ENCODE measurements around the gene NEURL1. TPM values are rescaled to one million over a fixed set of nuclear protein-coding genes. Genes with fewer than 3 reads are reported as not detected.
"Not testable (repeated sequence)": the region's sequence is repeated elsewhere in the genome, so short reads cannot be mapped to it uniquely, and the experiment has no call there.

NEURL1 gene
- total RNA-seq, 1 experiment from 2014 or later = 5.4 TPM

DNA sequence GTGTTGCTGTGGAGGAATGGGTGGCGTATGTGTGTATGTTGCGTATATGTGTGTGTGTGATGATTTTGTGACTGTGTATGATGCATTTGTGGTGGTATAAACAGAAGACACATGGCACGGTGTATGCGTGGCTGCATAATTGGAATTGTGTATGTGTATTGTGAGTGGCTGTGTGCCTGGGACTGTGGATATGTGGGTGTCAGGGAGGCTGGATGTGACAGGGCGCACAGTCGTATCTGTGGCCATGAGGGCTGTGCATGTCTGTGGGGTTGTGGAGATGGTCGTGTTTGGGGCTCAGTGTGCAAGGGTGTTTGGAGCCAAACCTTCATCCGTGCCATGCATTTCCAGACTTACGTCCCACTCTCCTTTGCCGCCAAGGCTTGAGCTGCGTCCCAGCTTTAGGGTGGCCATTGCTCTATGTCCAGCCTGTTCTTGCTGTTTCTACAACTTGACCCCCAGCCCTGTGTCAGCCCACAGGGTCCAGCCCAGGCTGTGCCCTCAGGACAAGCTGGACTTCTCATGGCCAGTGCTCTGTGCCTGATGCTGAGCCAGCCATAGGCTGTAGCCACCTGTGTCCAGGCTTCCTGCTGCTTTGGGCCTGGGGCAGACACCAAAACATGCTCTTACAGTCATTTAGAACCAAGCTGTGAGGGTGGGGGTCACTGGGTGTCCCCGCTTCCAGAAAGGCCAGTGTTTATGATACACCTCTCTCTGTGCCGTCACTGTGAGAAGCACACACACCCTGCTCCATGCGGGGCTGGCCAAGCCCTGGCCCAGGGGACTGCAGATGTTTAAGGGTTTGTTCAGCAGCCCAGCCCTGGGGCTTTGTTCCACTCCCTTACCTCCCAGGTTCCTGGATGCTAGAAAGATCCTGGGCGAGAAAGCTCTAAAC lies 127.6 kb downstream of the NEURL1 start:
- no peak for DNase-seq (ENCODE audit: low spot score)

DNA sequence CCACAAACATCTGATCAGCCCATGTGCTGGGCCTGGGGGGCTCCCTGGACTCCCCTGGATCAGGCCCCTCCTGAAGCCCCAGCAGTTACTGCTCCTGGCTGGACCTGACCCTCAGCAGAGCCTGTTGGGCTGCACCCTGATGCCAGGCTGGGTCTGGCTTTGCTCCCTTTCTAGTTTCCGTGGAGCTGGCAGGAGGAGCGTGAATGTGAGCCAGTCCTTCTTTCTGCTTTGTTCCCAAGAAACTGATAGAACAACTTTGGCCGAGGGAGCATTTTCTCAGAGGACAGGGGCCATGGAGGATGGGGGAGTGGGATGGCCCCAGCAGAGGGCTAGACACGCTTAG lies 128.2 kb downstream of the NEURL1 start:
- no peak for DNase-seq (ENCODE audit: low spot score)

DNA sequence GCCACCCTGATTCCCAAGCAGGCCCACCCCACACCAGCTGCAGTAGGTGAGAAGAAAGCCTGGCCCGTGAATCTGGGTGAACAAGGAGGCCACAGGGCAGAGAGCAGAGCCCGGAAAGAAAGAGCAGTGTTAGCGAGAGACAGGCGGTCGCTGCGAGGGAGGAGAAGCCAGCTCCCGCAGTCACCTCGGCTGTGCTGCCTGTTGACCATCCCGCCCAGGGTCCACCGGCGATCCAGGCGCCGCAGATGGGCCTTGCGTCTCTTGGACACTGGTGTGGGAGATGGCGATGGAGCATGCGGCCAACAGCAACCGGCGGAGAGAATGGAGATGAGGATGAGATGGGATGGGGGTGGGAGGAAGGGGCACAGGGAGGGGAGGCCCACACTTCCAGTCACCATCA lies 128.8 kb downstream of the NEURL1 start:
- no peak for DNase-seq (ENCODE audit: low spot score)

- no peak for DNase-seq (ENCODE audit: low spot score)
These were observed 129.6 kb downstream of the NEURL1 start for GRCh38 chr10:103622935-103623574.

GRCh38 chr10:103626178-103626577 lies 132.7 kb downstream of the NEURL1 start:
- DNase-seq (ENCODE audit: low spot score) = no peak

GRCh38 chr10:103627111-103627892 lies 133.8 kb downstream of the NEURL1 start:
- no peak for DNase-seq (ENCODE audit: low spot score)

DNA sequence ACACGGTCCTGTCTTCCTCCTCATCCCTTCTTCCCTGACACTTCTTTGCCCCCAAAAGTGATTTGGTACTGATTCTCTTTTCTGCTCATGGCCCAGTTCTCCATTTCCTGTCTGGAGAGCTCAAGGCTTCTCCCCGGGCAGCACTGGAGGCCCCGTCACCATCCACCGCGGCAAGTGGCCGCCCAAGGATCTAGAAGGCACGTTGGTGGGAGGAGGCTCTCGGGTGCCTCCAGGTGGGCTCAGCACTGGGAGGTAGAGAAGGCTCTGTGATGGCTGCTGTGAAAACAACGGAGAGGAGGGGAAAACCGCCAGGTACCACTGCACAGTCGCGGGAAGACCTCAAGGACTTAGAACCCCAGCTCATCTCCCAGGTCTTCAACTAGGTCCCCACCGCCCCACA lies 134.4 kb downstream of the NEURL1 start:
- no peak for DNase-seq (ENCODE audit: low spot score)

GRCh38 chr10:103629581-103629980 lies 136.1 kb downstream of the NEURL1 start:
- DNase-seq (ENCODE audit: low spot score) = no peak

GRCh38 chr10:103630156-103630555 lies 136.7 kb downstream of the NEURL1 start:
- DNase-seq (ENCODE audit: low spot score) = no peak

DNA sequence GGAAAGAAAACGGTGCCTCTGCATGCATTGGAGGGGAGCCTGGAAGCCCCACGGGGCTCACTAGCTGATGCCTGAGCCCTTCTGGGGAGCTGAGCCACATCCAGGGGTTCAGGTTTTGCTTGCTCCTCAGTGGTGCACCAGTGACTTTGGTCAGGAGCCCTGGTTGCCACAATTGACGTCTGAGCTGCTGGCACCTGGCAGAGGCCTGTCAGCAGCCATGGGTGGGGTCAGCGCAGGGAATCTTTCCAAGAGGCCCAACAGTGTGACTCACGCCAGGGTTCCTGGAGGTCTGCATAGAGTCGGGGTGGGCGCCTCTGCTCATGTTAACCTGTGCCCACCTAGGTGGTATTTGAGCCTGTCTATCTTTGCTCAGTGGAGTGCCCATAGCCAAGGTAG lies 138.7 kb downstream of the NEURL1 start:
- DNase-seq (ENCODE audit: low spot score) = no peak

GRCh38 chr10:103632871-103633270 lies 139.4 kb downstream of the NEURL1 start:
- not testable (repeated sequence) for DNase-seq (ENCODE audit: low spot score)

DNA sequence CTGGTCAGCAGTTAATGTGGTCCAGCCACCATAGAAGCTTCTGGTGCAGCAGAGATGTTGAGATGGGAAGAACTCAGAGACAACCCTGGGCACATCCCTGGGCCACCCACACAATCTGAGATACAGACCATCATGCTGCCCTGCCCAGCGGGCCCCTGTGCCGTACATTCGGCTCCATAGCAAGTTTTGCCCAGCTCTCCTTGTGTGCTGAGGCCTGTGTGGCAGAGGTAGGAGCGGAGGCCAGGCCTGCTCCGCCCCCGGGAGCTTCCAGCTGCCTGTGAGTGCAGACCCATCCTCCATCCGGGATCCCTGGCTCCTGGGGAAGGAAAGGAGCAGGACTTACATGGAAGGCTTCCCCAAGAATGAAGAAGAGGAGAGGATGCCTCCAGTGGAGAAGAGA lies 140.3 kb downstream of the NEURL1 start:
- DNase-seq (ENCODE audit: low spot score) = no peak

DNA sequence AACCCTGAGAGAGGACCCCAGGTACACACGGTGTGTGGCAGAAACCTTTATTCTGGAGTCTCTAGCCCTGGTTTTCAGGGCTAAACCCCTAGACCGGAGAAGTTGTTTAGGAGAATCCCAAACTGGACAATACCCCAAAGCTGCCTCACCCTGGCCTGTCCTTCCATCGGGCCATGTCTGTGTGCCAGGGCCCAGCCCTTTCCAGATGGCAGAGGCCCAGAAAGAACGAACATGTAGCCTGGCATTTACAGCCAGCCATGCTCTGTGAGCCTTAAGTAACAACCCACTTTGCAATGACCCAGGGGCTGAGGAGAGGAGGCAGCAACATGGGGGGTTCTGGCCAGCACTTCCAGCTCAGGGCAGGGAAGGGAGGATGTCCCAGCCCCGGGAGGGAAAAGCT lies 142.1 kb downstream of the NEURL1 start:
- no peak for DNase-seq (ENCODE audit: low spot score)

DNA sequence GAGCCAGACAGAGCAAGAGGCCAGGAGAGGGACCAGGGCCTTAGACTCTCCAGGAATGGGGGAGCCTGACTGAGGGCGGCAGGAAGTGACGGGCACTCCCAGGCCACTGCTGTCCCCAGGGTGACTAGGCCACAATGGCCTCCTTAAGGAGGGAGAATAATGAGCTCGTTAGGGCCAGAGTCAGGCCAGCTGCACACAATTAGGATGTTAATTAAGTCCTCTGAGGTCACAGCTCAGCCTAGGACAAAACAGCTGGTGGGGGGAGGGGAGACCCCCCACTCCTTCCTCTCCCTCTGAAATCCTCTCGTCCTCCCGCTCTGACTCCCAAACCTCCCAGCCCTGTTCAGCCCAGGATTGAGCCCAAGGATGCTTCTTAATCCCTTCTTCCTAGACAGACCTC lies 143.0 kb downstream of the NEURL1 start:
- DNase-seq (ENCODE audit: low spot score) = no peak

DNA sequence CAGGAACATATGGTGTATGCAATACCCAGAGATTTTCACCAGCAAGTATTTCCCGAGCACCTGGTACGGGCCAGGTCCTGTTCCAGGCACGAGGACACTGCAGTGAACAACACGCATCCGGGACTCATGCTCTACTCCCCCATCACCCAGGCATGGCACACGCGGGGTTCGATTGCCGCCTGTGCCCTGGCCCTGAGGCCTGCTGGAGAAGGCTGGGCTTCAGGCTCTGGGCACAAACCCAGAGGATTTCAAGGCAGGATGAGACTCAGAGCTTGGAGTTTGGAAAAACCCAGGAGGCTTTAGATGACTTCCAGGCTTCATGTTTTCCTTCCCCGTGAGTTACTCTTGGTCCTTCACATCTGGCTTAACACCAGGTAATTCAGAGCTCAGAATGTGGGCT lies 143.5 kb downstream of the NEURL1 start:
- DNase-seq (ENCODE audit: low spot score) = no peak

GRCh38 chr10:103637927-103638557 lies 144.5 kb downstream of the NEURL1 start:
- no peak for DNase-seq (ENCODE audit: low spot score)

GRCh38 chr10:103638948-103639347 lies 145.4 kb downstream of the NEURL1 start:
- no peak for DNase-seq (ENCODE audit: low spot score)

GRCh38 chr10:103640436-103641181 lies 147.1 kb downstream of the NEURL1 start:
- no peak for DNase-seq (ENCODE audit: low spot score)

DNA sequence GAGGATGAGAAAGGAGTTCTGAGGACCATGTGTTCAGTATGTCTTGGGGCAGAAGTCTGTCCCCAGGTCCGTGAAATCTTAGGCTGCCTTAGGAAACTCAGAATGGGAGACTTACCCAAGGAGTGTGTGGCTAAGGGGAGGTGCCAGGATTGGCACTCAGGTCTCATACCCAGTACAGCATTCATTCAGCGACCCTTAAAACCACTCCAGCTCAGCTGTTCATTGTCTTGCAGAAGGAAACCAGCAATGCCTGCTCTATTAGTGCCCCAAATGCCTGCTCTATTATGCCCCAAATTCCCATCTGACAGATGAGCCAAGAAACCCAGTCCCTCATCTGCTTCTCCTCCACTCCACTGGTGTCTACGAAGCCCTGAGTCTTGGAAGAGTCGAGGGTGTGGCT lies 147.8 kb downstream of the NEURL1 start:
- no peak for DNase-seq (ENCODE audit: low spot score)
